GM18519 (cell line): ENCODE measurements around the gene SLC11A1.
A peak's percentile ranks its signal among the peaks of the same experiment; 100 is the strongest.

ENCODE experiments used
- ATAC-seq: cut with Tn5 transposase; IDR thresholded peaks from one replicate; pipeline ENCODE4 v1.9.1; 2021; ENCODE audit warnings: mild to moderate bottlenecking, moderate library complexity; ENCODE audit not compliant: unreplicated experiment, low FRiP score

Gene SLC11A1

GRCh38 chr2:218392891-218393462 lies 10.9 kb downstream of the SLC11A1 start:
- ATAC-seq = no peak

- no peak for ATAC-seq
Observed at GRCh38 chr2:218393750-218394290, 11.7 kb downstream of the SLC11A1 start.

DNA sequence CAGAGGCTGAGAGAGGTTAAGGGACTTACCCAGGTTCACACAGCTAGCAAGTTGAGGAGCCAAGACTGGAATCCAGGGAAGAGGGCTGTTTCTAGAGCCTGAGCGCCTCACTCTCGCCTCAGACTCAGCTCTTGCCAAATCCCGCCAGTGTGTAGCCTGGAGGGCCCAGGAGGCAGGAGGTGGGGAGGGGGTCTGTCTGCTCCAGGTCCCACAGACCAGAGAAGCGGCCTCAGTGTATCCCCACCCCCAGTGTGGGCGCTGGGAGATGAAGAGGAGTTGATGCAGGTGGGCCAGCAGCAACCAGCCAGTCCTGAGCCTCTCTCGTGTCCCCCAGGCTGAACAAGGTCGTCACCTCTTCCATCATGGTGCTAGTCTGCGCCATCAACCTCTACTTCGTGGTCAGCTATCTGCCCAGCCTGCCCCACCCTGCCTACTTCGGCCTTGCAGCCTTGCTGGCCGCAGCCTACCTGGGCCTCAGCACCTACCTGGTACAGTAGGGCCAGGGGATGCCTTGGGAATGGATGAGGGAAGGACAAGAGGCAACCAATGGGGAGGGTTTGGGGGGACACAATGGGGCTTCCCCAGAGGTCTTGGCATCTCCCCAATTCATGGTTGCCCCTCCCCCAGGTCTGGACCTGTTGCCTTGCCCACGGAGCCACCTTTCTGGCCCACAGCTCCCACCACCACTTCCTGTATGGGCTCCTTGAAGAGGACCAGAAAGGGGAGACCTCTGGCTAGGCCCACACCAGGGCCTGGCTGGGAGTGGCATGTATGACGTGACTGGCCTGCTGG lies 12.4 kb downstream of the SLC11A1 start:
- ATAC-seq = no peak

DNA sequence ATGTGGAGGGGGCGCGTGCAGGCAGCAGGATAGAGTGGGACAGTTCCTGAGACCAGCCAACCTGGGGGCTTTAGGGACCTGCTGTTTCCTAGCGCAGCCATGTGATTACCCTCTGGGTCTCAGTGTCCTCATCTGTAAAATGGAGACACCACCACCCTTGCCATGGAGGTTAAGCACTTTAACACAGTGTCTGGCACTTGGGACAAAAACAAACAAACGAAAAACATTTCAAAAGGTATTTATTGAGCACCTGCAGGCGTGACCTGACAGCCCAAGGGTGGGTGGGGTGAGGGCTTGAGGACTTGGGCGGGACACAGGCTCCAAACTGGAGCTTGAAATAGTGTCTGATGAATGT lies 13.0 kb downstream of the SLC11A1 start:
- ATAC-seq = no peak

DNA sequence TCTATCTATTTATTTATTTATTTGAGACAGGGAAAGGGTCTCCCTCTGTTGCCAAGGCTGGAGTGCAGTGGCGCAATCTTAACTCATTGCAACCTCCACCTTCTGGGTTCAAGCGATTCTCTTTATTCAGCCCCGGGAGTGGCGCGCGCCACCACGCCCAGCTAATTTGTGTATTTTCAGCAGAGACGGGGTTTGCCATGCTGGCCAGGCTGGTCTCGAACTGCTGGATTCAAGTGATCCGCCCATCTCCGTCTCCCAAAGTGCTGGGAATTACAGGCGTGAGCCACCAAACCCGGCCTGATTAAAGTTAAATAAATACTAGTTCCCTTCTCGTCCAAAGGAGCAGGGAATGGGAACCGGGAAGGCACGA lies 13.4 kb downstream of the SLC11A1 start:
- no peak for ATAC-seq

GRCh38 chr2:218395826-218396687 lies 14.0 kb downstream of the SLC11A1 start:
- peak; percentile 36 for ATAC-seq

GRCh38 chr2:218396688-218397462 lies 14.8 kb downstream of the SLC11A1 start:
- ATAC-seq = no peak

GRCh38 chr2:218397463-218397819 lies 15.4 kb downstream of the SLC11A1 start:
- ATAC-seq = no peak

- no peak for ATAC-seq
Observed at GRCh38 chr2:218397820-218398436, 15.9 kb downstream of the SLC11A1 start.

- ATAC-seq = no peak
Observed at GRCh38 chr2:218398437-218399390, 16.6 kb downstream of the SLC11A1 start.

DNA sequence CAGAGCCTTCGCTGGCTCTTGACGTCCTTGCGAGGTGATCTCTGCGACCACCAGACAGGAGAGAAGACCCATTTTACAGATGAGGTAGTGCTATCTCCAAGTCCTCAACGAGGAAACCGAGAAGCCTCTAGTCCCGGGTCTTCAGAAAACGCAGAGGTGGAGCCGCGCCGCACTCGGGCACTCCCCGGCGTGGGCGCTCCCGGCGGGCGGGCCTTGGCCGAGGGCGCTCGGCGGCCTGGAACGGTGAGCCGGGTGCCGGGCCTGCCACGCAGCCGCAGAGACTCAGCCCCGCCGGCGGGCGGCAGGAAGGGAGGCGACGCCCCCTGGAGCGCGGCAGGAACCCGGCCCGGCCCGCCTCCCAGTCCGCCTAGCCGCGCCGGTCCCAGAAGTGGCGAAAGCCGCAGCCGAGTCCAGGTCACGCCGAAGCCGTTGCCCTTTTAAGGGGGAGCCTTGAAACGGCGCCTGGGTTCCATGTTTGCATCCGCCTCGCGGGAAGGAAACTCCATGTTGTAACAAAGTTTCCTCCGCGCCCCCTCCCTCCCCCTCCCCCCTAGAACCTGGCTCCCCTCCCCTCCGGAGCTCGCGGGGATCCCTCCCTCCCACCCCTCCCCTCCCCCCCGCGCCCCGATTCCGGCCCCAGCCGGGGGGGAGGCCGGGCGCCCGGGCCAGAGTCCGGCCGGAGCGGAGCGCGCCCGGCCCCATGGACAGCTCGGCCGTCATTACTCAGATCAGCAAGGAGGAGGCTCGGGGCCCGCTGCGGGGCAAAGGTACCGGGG lies 17.5 kb downstream of the SLC11A1 start, which contains the start of gene CTDSP1:
TSS of gene CTDSP1 (plus strand) at position 478 of the 776 bp plus-strand sequence. CDS start at position 701, 223 bp downstream.
- peak; percentile 31 for ATAC-seq

- no peak for ATAC-seq
Observed at GRCh38 chr2:218400167-218400929, 18.3 kb downstream of the SLC11A1 start.

DNA sequence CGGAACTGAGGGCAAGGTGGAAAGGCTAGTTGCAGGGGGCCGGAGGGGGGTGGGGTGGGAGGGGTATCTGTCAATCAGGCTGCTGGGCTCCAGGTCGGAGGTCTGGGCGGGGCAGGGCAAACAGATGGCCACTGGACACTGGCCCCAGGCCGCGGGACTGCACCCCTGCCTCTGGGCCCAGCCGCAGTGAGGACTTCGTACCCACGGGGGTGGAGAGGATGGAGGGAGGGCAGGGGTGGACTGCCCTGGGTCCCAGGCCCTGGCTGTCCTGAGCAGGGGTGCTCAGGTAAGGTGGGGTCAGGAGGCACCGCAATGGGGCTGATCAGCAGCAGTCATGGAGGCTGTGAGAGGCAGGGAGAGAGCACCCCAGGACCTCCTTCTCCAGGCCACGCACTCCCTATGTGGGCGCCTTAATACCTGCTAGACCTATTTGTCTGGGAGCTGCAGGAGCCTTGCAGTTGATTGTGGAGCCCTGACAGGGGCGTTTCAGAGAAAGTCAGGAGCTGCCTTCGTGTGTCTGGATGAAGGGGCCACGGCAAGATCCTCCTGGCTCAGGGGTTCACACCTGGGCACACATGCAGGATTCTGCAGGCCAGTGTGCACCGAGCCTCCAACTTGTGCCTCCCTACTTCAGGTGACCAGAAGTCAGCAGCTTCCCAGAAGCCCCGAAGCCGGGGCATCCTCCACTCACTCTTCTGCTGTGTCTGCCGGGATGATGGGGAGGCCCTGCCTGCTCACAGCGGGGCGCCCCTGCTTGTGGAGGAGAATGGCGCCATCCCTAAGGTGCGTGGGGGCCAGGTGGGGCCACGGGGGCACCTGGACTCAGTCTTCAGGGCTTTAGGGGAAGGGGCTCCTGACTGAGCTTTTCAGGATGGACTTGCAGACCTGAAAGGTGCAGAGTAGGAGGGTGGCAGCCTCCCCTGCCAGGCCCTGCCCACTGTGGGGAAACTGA lies 19.1 kb downstream of the SLC11A1 start:
- ATAC-seq = no peak

- no peak for ATAC-seq
Observed at GRCh38 chr2:218401890-218402289, 19.8 kb downstream of the SLC11A1 start.

GRCh38 chr2:218402491-218402901 lies 20.4 kb downstream of the SLC11A1 start:
- no peak for ATAC-seq

GRCh38 chr2:218402911-218403411 lies 20.9 kb downstream of the SLC11A1 start:
- ATAC-seq = no peak
